ENCODE data around the gene PCDH18.

DNA sequence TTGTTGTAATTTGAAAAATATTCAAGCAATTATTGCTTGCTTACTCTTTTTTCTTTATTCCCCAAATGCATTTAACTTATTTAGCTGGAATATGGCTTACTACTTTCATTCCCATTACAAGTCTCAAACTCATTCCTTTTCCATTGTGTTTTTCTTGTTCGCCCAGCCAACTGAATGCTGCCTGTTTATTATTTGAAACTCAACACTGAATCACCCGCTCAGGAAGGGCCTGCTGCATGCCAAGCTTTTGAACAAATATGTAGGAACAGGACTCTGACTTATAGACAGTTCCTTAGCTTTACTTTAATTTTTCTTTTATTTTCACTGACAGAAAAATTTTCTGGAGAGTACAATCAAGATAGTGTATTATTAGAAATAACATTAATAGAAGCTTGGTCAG is 12.9 kb downstream of the PCDH18 start:
- TF ChIP-seq POLR2A (IDR thresholded peaks at IDR 0.05), result no peak
- TF ChIP-seq, protein P1, sequence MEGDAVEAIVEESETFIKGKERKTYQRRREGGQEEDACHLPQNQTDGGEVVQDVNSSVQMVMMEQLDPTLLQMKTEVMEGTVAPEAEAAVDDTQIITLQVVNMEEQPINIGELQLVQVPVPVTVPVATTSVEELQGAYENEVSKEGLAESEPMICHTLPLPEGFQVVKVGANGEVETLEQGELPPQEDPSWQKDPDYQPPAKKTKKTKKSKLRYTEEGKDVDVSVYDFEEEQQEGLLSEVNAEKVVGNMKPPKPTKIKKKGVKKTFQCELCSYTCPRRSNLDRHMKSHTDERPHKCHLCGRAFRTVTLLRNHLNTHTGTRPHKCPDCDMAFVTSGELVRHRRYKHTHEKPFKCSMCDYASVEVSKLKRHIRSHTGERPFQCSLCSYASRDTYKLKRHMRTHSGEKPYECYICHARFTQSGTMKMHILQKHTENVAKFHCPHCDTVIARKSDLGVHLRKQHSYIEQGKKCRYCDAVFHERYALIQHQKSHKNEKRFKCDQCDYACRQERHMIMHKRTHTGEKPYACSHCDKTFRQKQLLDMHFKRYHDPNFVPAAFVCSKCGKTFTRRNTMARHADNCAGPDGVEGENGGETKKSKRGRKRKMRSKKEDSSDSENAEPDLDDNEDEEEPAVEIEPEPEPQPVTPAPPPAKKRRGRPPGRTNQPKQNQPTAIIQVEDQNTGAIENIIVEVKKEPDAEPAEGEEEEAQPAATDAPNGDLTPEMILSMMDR (IDR thresholded peaks at IDR 0.05), result no peak
- TF ChIP-seq EP300 (IDR thresholded peaks at IDR 0.05), result no peak
- TF ChIP-seq POLR2AphosphoS5 (IDR thresholded peaks at IDR 0.05), result no peak
